Measurements from ENCODE around the gene SERBP1.
"Not testable (repeated sequence)": the region's sequence is repeated elsewhere in the genome, so short reads cannot be mapped to it uniquely, and the experiment has no call there.

SERBP1 gene

GRCh38 chr1:67405473-67406245 is 24.5 kb downstream of the SERBP1 start:
- no peak for FAIRE-seq

GRCh38 chr1:67404212-67404620 is 26.0 kb downstream of the SERBP1 start:
- no peak for FAIRE-seq

GRCh38 chr1:67401443-67401842 is 28.8 kb downstream of the SERBP1 start:
- FAIRE-seq: no peak

GRCh38 chr1:67400029-67400786 is 30.0 kb downstream of the SERBP1 start:
- not testable (repeated sequence) for FAIRE-seq

GRCh38 chr1:67399199-67399993 is 30.8 kb downstream of the SERBP1 start:
- FAIRE-seq: no peak

GRCh38 chr1:67394548-67394947 is 35.7 kb downstream of the SERBP1 start:
- no peak for FAIRE-seq

GRCh38 chr1:67393737-67394136 is 36.5 kb downstream of the SERBP1 start:
- no peak for FAIRE-seq

GRCh38 chr1:67393240-67393639 is 37.0 kb downstream of the SERBP1 start:
- no peak for FAIRE-seq

- no peak for FAIRE-seq
Observed at GRCh38 chr1:67390041-67390887, 39.9 kb downstream of the SERBP1 start.

GRCh38 chr1:67383999-67384638 is 46.1 kb downstream of the SERBP1 start:
- FAIRE-seq: no peak

GRCh38 chr1:67382292-67382691 is 47.9 kb downstream of the SERBP1 start:
- no peak for FAIRE-seq

GRCh38 chr1:67381154-67381553 is 49.0 kb downstream of the SERBP1 start:
- no peak for FAIRE-seq

GRCh38 chr1:67377253-67377652 is 52.9 kb downstream of the SERBP1 start:
- FAIRE-seq: no peak

- no peak for FAIRE-seq
Observed at GRCh38 chr1:67376381-67376780, 53.8 kb downstream of the SERBP1 start.

- FAIRE-seq: no peak
Observed at GRCh38 chr1:67372898-67373297, 57.3 kb downstream of the SERBP1 start.

- FAIRE-seq: no peak
Observed at GRCh38 chr1:67372136-67372535, 58.1 kb downstream of the SERBP1 start.

- FAIRE-seq: no peak
Observed at GRCh38 chr1:67371681-67372080, 58.5 kb downstream of the SERBP1 start.

GRCh38 chr1:67371043-67371442 is 59.2 kb downstream of the SERBP1 start:
- no peak for FAIRE-seq

GRCh38 chr1:67368046-67368514 is 62.1 kb downstream of the SERBP1 start:
- no peak for FAIRE-seq

GRCh38 chr1:67367370-67368045 is 62.7 kb downstream of the SERBP1 start:
- no peak for FAIRE-seq

GRCh38 chr1:67361641-67362040 is 68.6 kb downstream of the SERBP1 start:
- FAIRE-seq: no peak

Measured in A204.1 (cell line).